Endothelial cell of umbilical vein (primary cell): ENCODE results near the gene CD47.

Source experiments
- POLR2AphosphoS5 ChIP-seq: IDR thresholded peaks from 2 replicates; pipeline ENCODE4 v1.6.1; 2012; ENCODE audit warnings: low read depth, mild to moderate bottlenecking, control low read depth, low read length, moderate library complexity; ENCODE audit not compliant: insufficient read depth
- TF ChIP-seq, protein P1 (sequence below), 2 donors: IDR thresholded peaks; 1 replicate in 1 of 2; 2 replicates in 1 of 2; pipeline ENCODE4 v1.5.1; 2011; ENCODE audit warnings: low read length in 2 of 2, mild to moderate bottlenecking in 2 of 2, moderate library complexity in 2 of 2, control low read depth in 1 of 2, inconsistent platforms in 1 of 2, low read depth in 1 of 2; ENCODE audit not compliant: insufficient read depth in 1 of 2; ENCODE audit errors: extremely low read depth in 1 of 2

DNA sequence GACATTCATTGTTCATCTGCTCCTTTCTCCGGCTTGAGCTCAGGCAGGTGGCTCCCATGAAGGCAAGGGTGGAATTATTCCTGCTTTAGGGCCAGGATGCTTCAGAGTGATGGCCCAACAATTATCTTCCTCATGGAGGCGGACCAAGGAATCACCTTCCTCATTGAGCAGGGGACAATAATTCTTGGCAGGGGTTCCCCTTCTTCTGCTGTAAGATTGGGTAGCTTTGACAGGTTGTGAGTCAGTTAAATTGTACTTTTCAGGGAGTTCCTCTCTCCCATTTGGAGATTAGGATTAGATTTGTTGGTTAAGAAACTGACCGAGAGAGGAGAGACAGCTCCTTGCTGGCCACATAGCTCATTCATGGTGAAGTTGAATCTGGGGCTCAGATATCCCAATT, 31.4 kb upstream of the CD47 start:
- TF ChIP-seq, protein P1, sequence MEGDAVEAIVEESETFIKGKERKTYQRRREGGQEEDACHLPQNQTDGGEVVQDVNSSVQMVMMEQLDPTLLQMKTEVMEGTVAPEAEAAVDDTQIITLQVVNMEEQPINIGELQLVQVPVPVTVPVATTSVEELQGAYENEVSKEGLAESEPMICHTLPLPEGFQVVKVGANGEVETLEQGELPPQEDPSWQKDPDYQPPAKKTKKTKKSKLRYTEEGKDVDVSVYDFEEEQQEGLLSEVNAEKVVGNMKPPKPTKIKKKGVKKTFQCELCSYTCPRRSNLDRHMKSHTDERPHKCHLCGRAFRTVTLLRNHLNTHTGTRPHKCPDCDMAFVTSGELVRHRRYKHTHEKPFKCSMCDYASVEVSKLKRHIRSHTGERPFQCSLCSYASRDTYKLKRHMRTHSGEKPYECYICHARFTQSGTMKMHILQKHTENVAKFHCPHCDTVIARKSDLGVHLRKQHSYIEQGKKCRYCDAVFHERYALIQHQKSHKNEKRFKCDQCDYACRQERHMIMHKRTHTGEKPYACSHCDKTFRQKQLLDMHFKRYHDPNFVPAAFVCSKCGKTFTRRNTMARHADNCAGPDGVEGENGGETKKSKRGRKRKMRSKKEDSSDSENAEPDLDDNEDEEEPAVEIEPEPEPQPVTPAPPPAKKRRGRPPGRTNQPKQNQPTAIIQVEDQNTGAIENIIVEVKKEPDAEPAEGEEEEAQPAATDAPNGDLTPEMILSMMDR (IDR thresholded peaks at IDR 0.05; ENCODE audit: extremely low read depth in 1 of 2, insufficient read depth in 1 of 2, low read depth in 1 of 2, low read length in 2 of 2) = no peak
- no peak for TF ChIP-seq POLR2AphosphoS5
